LNCaP clone FGC (cell line): ENCODE results near the gene PLPP2.

Source experiments
- DNase-seq: peaks from one replicate; pipeline ENCODE4 v3.0.0-alpha.2; 2011; ENCODE audit warnings: low read depth
- H3K4me3 ChIP-seq: 2 replicates; pipeline ENCODE4 v1.5.1; 2011; ENCODE audit warnings: mild to moderate bottlenecking, low read depth, low read length, control low read depth
- TF ChIP-seq, protein P1 (sequence below): IDR thresholded peaks from 2 replicates; pipeline ENCODE4 v1.5.1; 2012; ENCODE audit warnings: mild to moderate bottlenecking; ENCODE audit not compliant: control insufficient read depth, insufficient read depth; ENCODE audit errors: extremely low read depth

The PLPP2 gene

DNA sequence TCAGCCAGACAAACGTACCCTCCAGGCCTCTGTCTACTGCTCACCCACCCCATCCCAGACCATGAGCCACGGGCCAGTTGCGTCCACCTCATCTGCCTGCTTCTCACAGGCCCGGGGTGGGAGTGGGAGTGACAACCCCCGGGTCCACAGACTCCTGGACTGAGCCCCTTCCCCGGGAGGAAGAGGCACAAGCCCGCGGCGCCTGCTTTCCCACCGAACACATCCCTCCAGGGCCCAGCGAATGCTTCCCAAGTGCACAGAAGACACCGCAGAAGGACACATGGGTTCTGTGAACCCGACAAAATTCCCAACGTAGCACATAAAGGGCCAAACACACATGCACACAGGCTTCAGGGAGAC is 18.0 kb upstream of the PLPP2 start:
- DNase-seq, result no peak
- peak overlapping the region; percentile 61 for H3K4me3 ChIP-seq
- TF ChIP-seq, protein P1, sequence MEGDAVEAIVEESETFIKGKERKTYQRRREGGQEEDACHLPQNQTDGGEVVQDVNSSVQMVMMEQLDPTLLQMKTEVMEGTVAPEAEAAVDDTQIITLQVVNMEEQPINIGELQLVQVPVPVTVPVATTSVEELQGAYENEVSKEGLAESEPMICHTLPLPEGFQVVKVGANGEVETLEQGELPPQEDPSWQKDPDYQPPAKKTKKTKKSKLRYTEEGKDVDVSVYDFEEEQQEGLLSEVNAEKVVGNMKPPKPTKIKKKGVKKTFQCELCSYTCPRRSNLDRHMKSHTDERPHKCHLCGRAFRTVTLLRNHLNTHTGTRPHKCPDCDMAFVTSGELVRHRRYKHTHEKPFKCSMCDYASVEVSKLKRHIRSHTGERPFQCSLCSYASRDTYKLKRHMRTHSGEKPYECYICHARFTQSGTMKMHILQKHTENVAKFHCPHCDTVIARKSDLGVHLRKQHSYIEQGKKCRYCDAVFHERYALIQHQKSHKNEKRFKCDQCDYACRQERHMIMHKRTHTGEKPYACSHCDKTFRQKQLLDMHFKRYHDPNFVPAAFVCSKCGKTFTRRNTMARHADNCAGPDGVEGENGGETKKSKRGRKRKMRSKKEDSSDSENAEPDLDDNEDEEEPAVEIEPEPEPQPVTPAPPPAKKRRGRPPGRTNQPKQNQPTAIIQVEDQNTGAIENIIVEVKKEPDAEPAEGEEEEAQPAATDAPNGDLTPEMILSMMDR, result no peak

- DNase-seq, result no peak
- TF ChIP-seq, protein P1, result no peak
- H3K4me3 ChIP-seq, result peak overlapping the region; percentile 61
Observed at GRCh38 chr19:308471-309205, 17.4 kb upstream of the PLPP2 start.

GRCh38 chr19:307793-308420 is 16.7 kb upstream of the PLPP2 start:
- no peak for DNase-seq
- no peak overlapping the region for H3K4me3 ChIP-seq
- TF ChIP-seq, protein P1, result no peak

DNA sequence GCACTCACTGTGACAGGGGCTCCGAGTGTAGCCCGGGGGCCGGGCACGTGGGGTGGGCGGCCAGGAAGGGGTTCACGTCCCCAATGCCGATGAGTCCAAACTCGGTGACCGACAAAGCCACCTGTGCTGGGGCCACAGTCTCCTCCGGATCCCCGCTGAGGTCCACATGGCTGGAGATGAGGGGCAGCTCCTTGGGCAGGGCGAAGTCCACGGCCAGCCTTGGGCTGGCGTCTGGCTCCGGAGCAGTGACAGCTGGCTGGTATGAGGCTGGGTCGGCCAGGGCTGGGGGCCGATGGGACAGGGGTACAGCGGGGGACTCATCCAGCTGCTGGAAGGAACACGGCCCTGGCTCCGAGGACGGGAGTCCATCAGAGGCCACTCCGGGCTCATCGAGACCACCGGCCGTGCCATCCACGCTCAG is 15.9 kb upstream of the PLPP2 start:
- no peak overlapping the region for H3K4me3 ChIP-seq
- TF ChIP-seq, protein P1, result no peak
- DNase-seq, result no peak

GRCh38 chr19:306151-306900 is 15.1 kb upstream of the PLPP2 start:
- TF ChIP-seq, protein P1, result no peak
- no peak for DNase-seq
- H3K4me3 ChIP-seq, result no peak overlapping the region

DNA sequence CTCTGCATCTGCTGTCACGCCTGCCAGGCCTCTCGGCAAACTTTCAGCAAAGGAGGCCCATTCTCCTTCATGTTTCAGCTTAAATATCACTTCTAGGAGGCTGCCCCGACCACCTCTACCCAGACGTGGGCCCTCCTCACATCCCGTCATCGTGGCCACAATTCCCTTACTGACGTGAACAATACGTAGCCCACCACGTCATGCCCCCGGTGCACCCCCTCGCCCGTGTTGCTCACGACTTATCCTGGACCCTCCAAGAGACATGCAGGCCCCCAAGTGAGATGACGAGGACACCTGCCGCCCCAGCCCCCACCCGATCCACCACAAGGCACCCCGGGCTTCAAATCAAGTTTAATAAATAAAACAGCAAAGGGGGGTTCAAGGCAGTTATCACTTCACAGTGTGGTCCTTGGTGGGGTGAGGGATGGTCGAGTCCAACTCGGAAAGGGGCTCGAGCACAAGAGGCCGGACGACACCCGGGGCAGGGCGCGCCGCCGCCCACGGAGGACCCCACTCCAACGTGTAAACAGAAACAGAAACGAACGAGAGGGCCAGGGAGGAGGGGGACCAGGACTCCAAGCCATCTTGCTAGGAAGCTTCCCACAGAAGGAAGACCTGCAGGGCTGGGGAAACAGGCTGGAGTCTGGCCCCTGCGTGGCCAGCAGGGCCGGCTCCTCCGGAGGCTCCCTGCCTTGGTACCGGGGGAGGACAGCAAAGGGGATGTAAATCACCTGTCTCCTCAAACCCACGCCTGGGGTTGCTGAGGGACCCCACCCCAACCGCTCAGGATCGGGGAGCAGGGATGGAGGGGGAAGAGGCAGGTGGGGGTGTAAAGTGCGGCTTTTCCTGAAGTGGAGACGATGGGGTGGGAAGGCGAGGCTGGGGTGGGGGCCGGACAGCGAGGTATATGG is 14.3 kb upstream of the PLPP2 start:
- DNase-seq, result no peak
- TF ChIP-seq, protein P1, result no peak
- no peak overlapping the region for H3K4me3 ChIP-seq
